GM18508 (cell line): ENCODE data around the gene ALDH1L2.
"Not testable (repeated sequence)": the region's sequence is repeated elsewhere in the genome, so short reads cannot be mapped to it uniquely, and the experiment has no call there.

ENCODE experiments used
- ATAC-seq: cut with Tn5 transposase; IDR thresholded peaks from one replicate; pipeline ENCODE4 v1.9.1; 2021; ENCODE audit warnings: moderate number of reproducible peaks; ENCODE audit not compliant: insufficient read depth, unreplicated experiment

The ALDH1L2 gene

GRCh38 chr12:105084251-105085250, at the start of gene ALDH1L2:
TSS of gene ALDH1L2 (minus strand) at chr12:105084458. CDS start at chr12:105084436, 22 bp downstream.
- no peak for ATAC-seq

GRCh38 chr12:105120551-105120950, 36.3 kb upstream of the ALDH1L2 start:
- ATAC-seq = no peak

- ATAC-seq = no peak
Observed at GRCh38 chr12:105116969-105117368, 32.7 kb upstream of the ALDH1L2 start.

DNA sequence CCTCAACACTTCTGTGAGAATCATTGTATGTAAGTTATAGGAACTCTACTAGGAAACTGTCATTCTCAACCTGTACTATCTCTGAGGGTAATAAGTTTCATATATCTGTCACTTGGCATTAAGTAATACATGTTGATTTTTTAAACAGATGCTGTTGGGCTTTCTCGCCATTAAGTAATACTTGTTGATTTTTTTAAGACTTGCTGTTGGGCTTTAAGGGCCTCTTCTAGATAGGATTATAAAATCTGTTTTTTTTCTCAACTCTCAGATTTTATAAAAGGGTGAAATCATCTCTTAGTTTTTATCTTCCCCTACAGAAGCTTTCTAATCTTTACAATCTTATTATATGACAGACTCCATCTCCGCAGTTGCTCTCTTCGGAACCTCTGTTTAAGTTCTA, 28.8 kb upstream of the ALDH1L2 start:
- ATAC-seq = no peak

DNA sequence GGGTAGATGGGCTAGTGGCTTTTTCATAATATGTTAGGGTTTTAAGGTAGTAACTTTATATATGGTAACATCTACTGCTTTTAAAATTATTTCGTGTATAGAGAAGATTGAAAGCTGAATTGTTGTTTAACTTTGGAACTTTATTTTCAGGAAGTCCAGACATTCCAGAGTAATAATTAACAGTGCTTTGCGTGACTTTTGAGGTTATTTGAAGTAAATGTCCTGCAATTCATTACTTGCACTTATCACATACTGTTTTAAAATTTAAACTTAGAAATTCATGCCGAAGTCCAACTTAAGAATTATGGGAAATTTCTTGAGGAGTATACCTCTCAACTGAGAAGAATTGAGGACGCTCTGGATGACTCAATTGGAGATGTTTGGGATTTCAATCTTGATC, 26.6 kb upstream of the ALDH1L2 start:
- no peak for ATAC-seq

- ATAC-seq = no peak
Observed at GRCh38 chr12:105109465-105110212, 25.4 kb upstream of the ALDH1L2 start.

DNA sequence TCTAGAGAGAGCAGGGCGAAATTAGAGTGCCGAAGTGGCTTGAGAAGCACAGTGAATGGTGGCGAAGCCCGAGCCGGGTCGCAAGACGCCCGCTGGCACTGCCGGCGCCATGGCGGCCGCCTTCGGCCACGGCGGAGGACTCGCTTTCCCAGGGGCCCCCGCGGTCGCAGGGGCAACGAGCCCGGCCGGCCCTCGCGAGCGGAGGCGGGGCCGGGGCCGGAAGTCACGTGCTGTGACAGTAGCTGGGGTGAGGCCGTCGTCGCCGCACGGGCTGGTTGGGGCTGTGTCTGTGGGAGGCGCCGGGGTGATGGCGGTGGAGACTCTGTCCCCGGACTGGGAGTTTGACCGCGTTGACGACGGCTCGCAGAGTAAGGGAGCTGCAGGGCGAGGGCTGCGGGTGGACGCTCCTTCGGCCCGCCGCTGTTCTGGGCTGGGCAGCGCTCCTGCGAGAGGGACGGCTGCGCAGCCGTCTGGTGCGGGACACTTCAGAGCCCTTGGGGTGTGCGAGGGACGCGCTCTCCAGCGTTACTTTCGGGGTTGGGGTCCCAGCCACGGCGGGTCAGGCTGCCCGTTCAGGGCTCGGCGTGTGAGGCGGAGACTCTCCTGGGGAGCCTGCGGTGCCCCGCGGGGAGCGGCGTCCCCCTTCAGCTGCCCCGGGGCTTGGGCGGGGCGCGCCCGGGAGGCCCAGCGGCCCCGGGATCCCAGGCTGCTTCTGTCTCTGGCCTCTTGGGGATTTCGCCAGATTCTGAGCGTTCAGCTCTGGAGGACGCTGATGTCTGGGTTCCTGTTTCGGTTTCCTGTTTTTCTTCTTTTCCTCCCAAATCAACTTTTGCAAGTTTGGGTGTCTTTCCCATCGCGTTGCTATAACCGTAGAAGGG, 23.5 kb upstream of the ALDH1L2 start, which contains the start of gene WASHC4:
Gene WASHC4, plus strand, starts transcription at position 238 of the 878 bp plus-strand sequence. Its CDS starts 70 bp downstream, at position 308.
- peak; percentile 44 for ATAC-seq

- ATAC-seq = peak; percentile 6
Observed at GRCh38 chr12:105107171-105107493, 22.9 kb upstream of the ALDH1L2 start.

DNA sequence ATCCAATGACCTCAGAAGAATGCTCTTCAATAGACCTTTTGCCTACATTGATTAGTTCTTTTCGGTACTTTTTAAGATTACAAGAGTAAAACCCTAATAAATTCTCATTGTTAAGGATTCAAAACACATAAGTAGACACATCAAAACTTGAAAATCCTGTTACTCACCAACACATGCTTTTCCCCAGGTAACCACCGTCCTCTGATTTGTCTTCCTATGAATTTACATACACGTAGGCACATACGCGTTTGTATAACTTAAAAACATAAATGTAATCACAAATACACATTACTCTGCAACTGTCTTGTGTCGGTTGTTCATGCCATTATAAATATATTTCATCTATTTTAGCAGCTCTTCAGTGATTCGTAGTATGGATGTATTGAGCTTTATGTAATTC, 22.4 kb upstream of the ALDH1L2 start:
- no peak for ATAC-seq

- no peak for ATAC-seq
Observed at GRCh38 chr12:105104762-105105161, 20.5 kb upstream of the ALDH1L2 start.

GRCh38 chr12:105102673-105103072, 18.4 kb upstream of the ALDH1L2 start:
- no peak for ATAC-seq

DNA sequence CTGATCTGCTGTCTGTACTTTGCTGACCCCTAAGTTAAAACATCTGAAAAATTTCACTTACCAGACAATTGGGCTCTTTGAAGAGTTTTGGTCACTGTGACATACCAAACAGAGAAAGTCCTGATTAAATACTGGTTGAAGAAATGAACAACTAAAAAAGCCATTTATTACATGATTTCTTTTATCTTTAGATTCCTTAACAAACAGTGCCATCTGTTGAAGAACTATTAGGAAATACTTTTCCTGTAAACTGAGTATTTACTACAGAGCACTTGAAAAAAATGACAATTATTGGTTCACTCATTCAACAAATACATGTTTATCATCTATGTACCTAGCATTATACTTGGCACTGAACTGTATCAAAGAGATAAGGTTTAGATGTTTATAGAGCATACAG, 16.7 kb upstream of the ALDH1L2 start:
- no peak for ATAC-seq

DNA sequence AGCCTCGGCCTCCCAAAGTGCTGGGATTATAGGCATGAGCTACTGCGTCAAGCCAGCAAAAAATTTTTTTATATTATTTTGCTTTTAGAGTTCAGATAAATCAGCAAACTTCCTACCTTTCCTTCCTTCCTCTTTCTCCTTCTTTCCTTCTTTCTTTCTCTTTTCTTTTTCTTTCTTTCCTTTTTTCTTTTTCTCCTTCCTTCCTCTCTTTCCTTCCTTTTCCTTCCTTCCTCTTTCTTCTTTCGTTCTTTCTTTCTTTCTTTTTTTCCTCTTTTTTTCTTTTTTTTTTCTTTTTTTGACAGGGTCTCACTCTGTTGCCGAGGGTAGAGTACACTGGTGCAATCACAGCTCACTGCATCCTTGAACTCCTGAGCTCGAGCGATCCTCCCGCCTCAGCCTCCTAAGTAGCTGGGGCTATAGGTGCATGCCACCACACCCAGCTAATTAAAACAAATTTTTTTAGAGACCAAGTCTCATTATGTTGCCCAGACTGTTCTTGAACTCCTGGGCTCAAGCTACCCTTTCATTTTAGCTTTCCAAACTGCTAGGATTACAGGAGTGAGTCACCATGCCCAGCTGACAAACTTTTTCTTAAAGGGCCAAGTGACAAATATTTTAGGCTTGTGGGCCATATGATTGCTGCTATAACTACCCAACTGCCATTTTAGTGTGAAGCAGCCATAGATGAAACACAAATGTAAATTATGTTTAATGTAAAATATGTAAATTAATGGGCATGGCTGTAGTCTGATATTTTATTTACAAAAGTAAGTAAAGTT, 16.1 kb upstream of the ALDH1L2 start:
- no peak for ATAC-seq

GRCh38 chr12:105099356-105099755, 15.1 kb upstream of the ALDH1L2 start:
- ATAC-seq = no peak

- ATAC-seq = not testable (repeated sequence)
Observed at GRCh38 chr12:105095338-105095737, 11.1 kb upstream of the ALDH1L2 start.

- no peak for ATAC-seq
Observed at GRCh38 chr12:105092336-105092735, 8.1 kb upstream of the ALDH1L2 start.

DNA sequence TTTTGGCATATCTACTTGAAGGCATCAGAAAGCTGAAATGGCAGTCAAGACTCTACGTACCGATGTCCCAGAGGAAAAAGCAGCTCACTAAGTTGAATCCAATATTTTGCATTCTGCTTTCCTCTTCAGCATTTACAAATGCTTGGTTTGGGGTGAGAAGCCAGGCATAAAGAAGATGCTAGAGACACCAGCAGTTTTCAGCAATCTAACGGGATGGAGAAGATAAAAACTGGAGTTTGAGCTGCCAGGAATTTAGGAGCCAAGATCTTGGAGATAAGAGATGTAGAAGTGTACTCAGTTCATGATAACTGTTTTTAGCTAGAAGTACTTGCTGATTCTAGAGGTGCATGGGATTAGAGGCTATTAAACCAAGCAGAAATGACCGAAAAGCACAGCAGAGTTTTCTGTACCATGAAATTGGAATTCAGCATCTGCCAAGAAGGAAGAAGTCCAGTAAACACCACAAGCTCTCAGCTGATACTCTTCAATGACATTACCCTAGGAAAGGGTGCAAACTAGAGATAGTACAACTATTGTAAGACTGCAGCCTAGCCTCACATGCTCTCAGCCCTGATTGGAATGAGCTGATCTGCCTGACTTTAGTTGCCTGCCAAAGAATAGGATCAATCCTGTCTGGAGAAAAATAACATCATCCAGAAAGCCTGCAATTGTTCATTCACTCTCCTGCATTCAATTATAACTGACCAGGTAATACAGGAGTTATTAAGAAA, 7.4 kb upstream of the ALDH1L2 start:
- ATAC-seq = no peak

- ATAC-seq = no peak
Observed at GRCh38 chr12:105090361-105090760, 6.1 kb upstream of the ALDH1L2 start.

DNA sequence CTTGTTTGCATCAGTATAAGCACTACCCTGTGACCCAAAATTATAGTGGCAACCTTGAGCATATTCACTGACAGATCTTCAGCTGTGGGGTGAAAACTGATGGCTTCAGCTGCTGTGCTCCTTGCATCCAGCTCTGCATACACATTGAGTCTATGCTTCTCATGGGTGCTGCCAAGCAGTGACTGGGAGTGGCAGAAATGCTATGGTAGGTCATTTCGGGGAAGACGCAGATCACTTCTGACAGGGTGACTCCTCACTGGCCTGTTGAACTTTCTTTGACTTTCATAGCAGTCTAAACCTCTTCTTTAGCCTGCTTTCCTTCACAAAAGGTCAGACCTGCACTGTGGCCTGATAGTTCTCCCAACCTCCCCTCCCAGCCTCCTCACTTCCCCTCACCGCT, 5.6 kb upstream of the ALDH1L2 start:
- ATAC-seq = no peak
